Stimulated activated CD8-positive, alpha-beta memory T cell treated with anti-CD3 and anti-CD28 coated beads, Interleukin-4, amount 100 ng/mL, for 4 hours (primary cell): ENCODE results near the gene UBXN4.
A peak's percentile ranks its signal among the peaks of the same experiment; 100 is the strongest.
"Not testable (repeated sequence)": the region's sequence is repeated elsewhere in the genome, so short reads cannot be mapped to it uniquely, and the experiment has no call there.

Source experiments
- DNase-seq, 2 donors: peaks; one replicate each; pipeline ENCODE4 v3.0.0-alpha.2; 2020; ENCODE audit warnings: low read depth in 2 of 2, low spot score in 1 of 2

Gene UBXN4

GRCh38 chr2:135762022-135762421 lies 20.4 kb downstream of the UBXN4 start:
- no peak for DNase-seq

- no peak for DNase-seq
Measured at GRCh38 chr2:135762530-135762929, 20.9 kb downstream of the UBXN4 start.

GRCh38 chr2:135768863-135769262 lies 27.2 kb downstream of the UBXN4 start:
- DNase-seq: no peak

- no peak for DNase-seq
Measured at GRCh38 chr2:135773319-135773718, 31.7 kb downstream of the UBXN4 start.

GRCh38 chr2:135773917-135774316 lies 32.3 kb downstream of the UBXN4 start:
- no peak for DNase-seq

GRCh38 chr2:135775420-135775819 lies 33.8 kb downstream of the UBXN4 start:
- DNase-seq: no peak

GRCh38 chr2:135776367-135776766 lies 34.7 kb downstream of the UBXN4 start:
- DNase-seq: no peak

- no peak for DNase-seq
Measured at GRCh38 chr2:135782231-135782630, 40.6 kb downstream of the UBXN4 start.

- no peak for DNase-seq
Measured at GRCh38 chr2:135783439-135783838, 41.8 kb downstream of the UBXN4 start.

- no peak for DNase-seq
Measured at GRCh38 chr2:135785032-135785431, 43.4 kb downstream of the UBXN4 start.

GRCh38 chr2:135786823-135787222 lies 45.2 kb downstream of the UBXN4 start:
- DNase-seq: no peak

GRCh38 chr2:135790423-135790822 lies 48.8 kb downstream of the UBXN4 start:
- DNase-seq: no peak

- no peak for DNase-seq
Measured at GRCh38 chr2:135791418-135792190, 49.9 kb downstream of the UBXN4 start.

- no peak for DNase-seq
Measured at GRCh38 chr2:135792401-135793150, 50.9 kb downstream of the UBXN4 start.

GRCh38 chr2:135795641-135796040 lies 54.0 kb downstream of the UBXN4 start:
- DNase-seq: not testable (repeated sequence)

GRCh38 chr2:135796606-135797005 lies 55.0 kb downstream of the UBXN4 start:
- no peak for DNase-seq

- DNase-seq: peak; percentile 56 to 62
Measured at GRCh38 chr2:135797497-135798274, 56.0 kb downstream of the UBXN4 start.

GRCh38 chr2:135798275-135798705 lies 56.6 kb downstream of the UBXN4 start:
- no peak for DNase-seq

- DNase-seq: no peak
Measured at GRCh38 chr2:135798762-135799161, 57.1 kb downstream of the UBXN4 start.

GRCh38 chr2:135799738-135800137 lies 58.1 kb downstream of the UBXN4 start:
- DNase-seq: no peak
